IMR-90 (cell line): ENCODE measurements around the gene CHMP1A. TPM values are rescaled to one million over a fixed set of nuclear protein-coding genes. Genes with fewer than 3 reads are reported as not detected.

Source experiments
- ATAC-seq: fragments of 200-7000 bp; cut with Tn5 transposase; 2 replicates; pipeline ENCODE4 v1.9.1; 2020; ENCODE audit warnings: low read depth, mild to moderate bottlenecking, moderate library complexity
- BruUV-seq: library from RNA; stranded (reverse); fragments of 400-500 nt; replicated peaks from 2 replicates; lab custom pipeline; 2021; lab: Mats Ljungman, UMichigan
- CTCF ChIA-PET: fragments of 300-600 bp; formaldehyde crosslinking; extraction: SDS; loops from one replicate; lab custom pipeline; 2021; ENCODE audit warnings: antibody characterized with exemption; lab: Yijun Ruan, JAX
- POLR2A ChIA-PET: fragments of 300-600 bp; sonication (Branson Sonifier 250); formaldehyde crosslinking; loops from one replicate; lab custom pipeline; 2022; ENCODE audit warnings: antibody characterized with exemption; ENCODE audit not compliant: unreplicated experiment; lab: Charles Lee
- DNase-seq: peaks from one replicate; pipeline ENCODE4 v3.0.0; 2013
- H2AFZ ChIP-seq: replicated peaks from 2 replicates; pipeline ENCODE3; 2013; ENCODE audit warnings: low read length, mild to moderate bottlenecking; ENCODE audit not compliant: poor library complexity
- H2AK5ac ChIP-seq: 2 replicates; pipeline ENCODE4 v1.6.1; 2013; ENCODE audit warnings: low read depth, low read length, inconsistent platforms
- H2AK9ac ChIP-seq: replicated peaks from 2 replicates; pipeline ENCODE3; 2013; ENCODE audit warnings: mild to moderate bottlenecking, low read depth, low read length, moderate library complexity; ENCODE audit not compliant: poor library complexity
- H2BK120ac ChIP-seq: 2 replicates; pipeline ENCODE4 v1.6.1; 2013; ENCODE audit warnings: low read depth, low read length, inconsistent platforms
- H2BK15ac ChIP-seq: 3 replicates; pipeline ENCODE4 v1.6.1; 2013; ENCODE audit warnings: low read depth, low read length, inconsistent platforms
- H2BK20ac ChIP-seq: 2 replicates; pipeline ENCODE4 v1.6.1; 2013; ENCODE audit warnings: low read depth, mild to moderate bottlenecking, inconsistent platforms, low read length, moderate library complexity
- H2BK5ac ChIP-seq: 2 replicates; pipeline ENCODE4 v1.6.1; 2013; ENCODE audit warnings: mild to moderate bottlenecking, low read depth, low read length, inconsistent platforms; ENCODE audit not compliant: poor library complexity, severe bottlenecking
- H3K14ac ChIP-seq: replicated peaks from 2 replicates; pipeline ENCODE4 v1.6.1; 2013; ENCODE audit warnings: low read depth, low read length, inconsistent platforms
- H3K18ac ChIP-seq: 2 replicates; pipeline ENCODE4 v1.6.1; 2013; ENCODE audit warnings: low read depth, low read length, control low read depth
- H3K23ac ChIP-seq: 2 replicates; pipeline ENCODE4 v1.6.1; 2013; ENCODE audit warnings: low read depth, low read length, inconsistent platforms
- H3K27ac ChIP-seq: 2 replicates; pipeline ENCODE4 v1.5.1; 2013; ENCODE audit warnings: mild to moderate bottlenecking, control low read depth, low read length; ENCODE audit not compliant: insufficient read depth
- H3K27me3 ChIP-seq: 2 replicates; pipeline ENCODE4 v1.6.1; 2013; ENCODE audit warnings: low read length; ENCODE audit not compliant: control insufficient read depth, insufficient read depth
- H3K36me3 ChIP-seq: 2 replicates; pipeline ENCODE4 v1.6.1; 2013; ENCODE audit warnings: low read length, mixed read lengths; ENCODE audit not compliant: control insufficient read depth, insufficient read depth
- H3K4ac ChIP-seq: 2 replicates; pipeline ENCODE4 v1.6.1; 2013; ENCODE audit warnings: low read depth, low read length, inconsistent platforms
- H3K4me1 ChIP-seq: 2 replicates; pipeline ENCODE4 v1.6.1; 2013; ENCODE audit warnings: low read length, mixed read lengths; ENCODE audit not compliant: control insufficient read depth, insufficient read depth
- H3K4me2 ChIP-seq: 2 replicates; pipeline ENCODE4 v1.6.1; 2013; ENCODE audit warnings: low read depth, mild to moderate bottlenecking, control low read depth, low read length, moderate library complexity
- H3K4me3 ChIP-seq: 2 replicates; pipeline ENCODE4 v1.5.1; 2013; ENCODE audit warnings: low read depth, mild to moderate bottlenecking, control low read depth, low read length, moderate library complexity; ENCODE audit not compliant: insufficient read depth
- H3K56ac ChIP-seq: 2 replicates; pipeline ENCODE4 v1.6.1; 2013; ENCODE audit warnings: low read length, inconsistent platforms; ENCODE audit not compliant: insufficient read depth; ENCODE audit errors: extremely low read depth
- H3K79me1 ChIP-seq, 2 experiments: 2 replicates each; pipeline ENCODE4 v1.6.1; 2013; ENCODE audit warnings: low read length in 2 of 2, inconsistent platforms in 1 of 2, low read depth in 1 of 2
- H3K9ac ChIP-seq: 2 replicates; pipeline ENCODE4 v1.6.1; 2013; ENCODE audit warnings: low read depth, low read length, control low read depth
- H3K9me1 ChIP-seq: 2 replicates; pipeline ENCODE4 v1.6.1; 2013; ENCODE audit warnings: low read length, inconsistent platforms; ENCODE audit not compliant: insufficient read depth
- H3K9me3 ChIP-seq: 2 replicates; pipeline ENCODE4 v1.6.1; 2013; ENCODE audit warnings: low read length; ENCODE audit not compliant: control insufficient read depth, insufficient read depth
- H4K20me1 ChIP-seq: 2 replicates; pipeline ENCODE4 v1.6.1; 2013; ENCODE audit warnings: low read length, inconsistent platforms; ENCODE audit not compliant: insufficient read depth
- H4K5ac ChIP-seq: 2 replicates; pipeline ENCODE4 v1.6.1; 2013; ENCODE audit warnings: mild to moderate bottlenecking, low read depth, low read length, control low read depth
- H4K8ac ChIP-seq, 2 experiments: 2 replicates each; pipeline ENCODE4 v1.6.1; 2013; ENCODE audit warnings: low read depth in 2 of 2, low read length in 2 of 2, control low read depth in 1 of 2, inconsistent platforms in 1 of 2
- H4K91ac ChIP-seq: 2 replicates; pipeline ENCODE4 v1.6.1; 2013; ENCODE audit warnings: low read depth, low read length, inconsistent platforms; ENCODE audit not compliant: insufficient read depth
- CHD1 ChIP-seq: IDR thresholded peaks from 2 replicates; pipeline ENCODE4 v1.6.1; 2012; ENCODE audit warnings: low read depth, low read length, improper control_type of control experiment
- FOS ChIP-seq: fragments of 150-350 bp; IDR thresholded peaks from 2 replicates; pipeline ENCODE4 v1.6.1; 2016; ENCODE audit warnings: low read depth, low read length
- MAFK ChIP-seq: IDR thresholded peaks from 2 replicates; pipeline ENCODE4 v1.6.1; 2012; ENCODE audit warnings: low read depth, low read length, improper control_type of control experiment
- MAZ ChIP-seq: IDR thresholded peaks from 2 replicates; pipeline ENCODE4 v1.6.1; 2012; ENCODE audit warnings: low read depth, mild to moderate bottlenecking, low read length, improper control_type of control experiment, moderate library complexity, borderline replicate concordance
- MXI1 ChIP-seq: IDR thresholded peaks from 2 replicates; pipeline ENCODE4 v1.6.1; 2012; ENCODE audit warnings: low read depth, mild to moderate bottlenecking, low read length, moderate library complexity, borderline replicate concordance
- NFE2L2 ChIP-seq: fragments of 150-350 bp; IDR thresholded peaks from 2 replicates; pipeline ENCODE4 v1.6.1; 2016; ENCODE audit warnings: low read depth, mild to moderate bottlenecking, low read length
- POLR2A ChIP-seq: IDR thresholded peaks from 2 replicates; pipeline ENCODE4 v1.6.1; 2012; ENCODE audit warnings: mild to moderate bottlenecking, low read depth, low read length
- RAD21 ChIP-seq: IDR thresholded peaks from 2 replicates; pipeline ENCODE4 v1.6.1; 2012; ENCODE audit warnings: low read length, improper control_type of control experiment
- RFX5 ChIP-seq: IDR thresholded peaks from 2 replicates; pipeline ENCODE4 v1.8.0; 2012; ENCODE audit warnings: low read depth, mild to moderate bottlenecking, low read length, moderate library complexity
- SMC3 ChIP-seq: fragments of 150-350 bp; IDR thresholded peaks from 2 replicates; pipeline ENCODE4 v1.6.1; 2016; ENCODE audit warnings: low read depth, mild to moderate bottlenecking, antibody characterized with exemption, low read length, moderate library complexity
- WGBS, 2 experiments: methylation state at CpG; one replicate each; pipeline versions ENCODE4 v1.1.5 to v1.1.7; 2013; ENCODE audit warnings: missing lambda C conversion rate in 2 of 2; ENCODE audit not compliant: insufficient read length in 1 of 2; ENCODE audit errors: extremely low coverage in 2 of 2; 5-methylcytosine and 5-hydroxymethylcytosine counted together
- dilution Hi-C: fragments of 300-500 bp; cut with HindIII; formaldehyde crosslinking; loops from one replicate; pipeline ENCODE4 v1.14.3; 2018; ENCODE audit warnings: low sequenced_read_pairs; ENCODE audit not compliant: unreplicated experiment
- in situ Hi-C: fragments of 300-500 bp; cut with MboI; formaldehyde crosslinking; loops from 3 replicates; pipeline ENCODE4 v1.14.3; 2019; ENCODE audit warnings: low sequenced_read_pairs, inconsistent platforms, mixed read lengths
- intact Hi-C: fragments of 100-400 bp; cut with micrococcal nuclease; formaldehyde crosslinking; loops from 2 replicates; pipeline ENCODE4 v1.10.0; 2022
- polyA plus RNA-seq, 3 experiments: library from polyadenylated mRNA; depleted of rRNA; stranded (reverse); fragments of >200 nt; gene quantifications; 2 replicates each; pipeline ENCODE4 v1.2.3, GENCODE V29; 2012; ENCODE audit warnings: low replicate concordance in 1 of 3
- total RNA-seq: library from RNA; depleted of rRNA; stranded (reverse); fragments of >200 nt; gene quantifications from 2 replicates; pipeline ENCODE4 v1.2.3, GENCODE V29; 2012
- TF ChIP-seq, protein P1 (sequence below): fragments of 150-350 bp; IDR thresholded peaks from 2 replicates; pipeline ENCODE4 v1.6.1; 2016; ENCODE audit warnings: low read depth, mild to moderate bottlenecking, low read length, moderate library complexity, borderline replicate concordance
- TF ChIP-seq, protein P2 (sequence below): fragments of 150-350 bp; IDR thresholded peaks from 2 replicates; pipeline ENCODE4 v1.6.1; 2017; ENCODE audit warnings: mild to moderate bottlenecking, antibody characterized with exemption, low read length, low read depth

CHMP1A gene
- total and polyA plus RNA-seq, 2 of the 4 experiments (the other 2 are of a cell fraction), result 97.3 to 99.8 TPM

- ChIA-PET POLR2A (no interaction called here), CTCF (no interaction called here)
- Histone ChIP-seq H3K14ac (no peak overlapping the region), H3K79me1 (peaks cover 5 to 17% of the 10 kb centered on the region in 2 experiments; a peak in 3 of 4 replicates), H2AK5ac (no peak overlapping the region), H3K27ac (no peak overlapping the region), H3K18ac (no peak overlapping the region), H4K5ac (no peak overlapping the region), H4K20me1 (peaks cover 14% of the 10 kb centered on the region; the same call in 1 of the 2 replicates), H3K9me3 (no peaks in the 10 kb centered on the region), H3K4me3 (no peak overlapping the region), H3K27me3 (no peaks in the 10 kb centered on the region), H2BK5ac (no peak overlapping the region), H2AFZ (no peak overlapping the region), H2AK9ac (no peak overlapping the region), H3K9me1 (no peaks in the 10 kb centered on the region; the same call in 1 of the 2 replicates), H2BK20ac (no peak overlapping the region), H3K56ac (no peak overlapping the region), H2BK15ac (no peak overlapping the region), H3K23ac (no peak overlapping the region), H3K36me3 (peaks cover 49% of the 10 kb centered on the region), H3K9ac (no peak overlapping the region), H2BK120ac (no peak overlapping the region), H3K4ac (no peak overlapping the region), H4K91ac (no peak overlapping the region), H3K4me1 (no peaks in the 10 kb centered on the region), H4K8ac (no peak overlapping the region), H3K4me2 (no peak overlapping the region)
- WGBS, 2 experiments, result 98% methylated on average over 8 of the region's 22 CpGs; no CpG with 5 or more reads in 1 of the 2 experiments
- DNase-seq (no peak), ATAC-seq (no peak)
- TF ChIP-seq MAFK (no peak), CHD1 (no peak), NFE2L2 (no peak), MXI1 (no peak), FOS (no peak), RFX5 (no peak), MAZ (no peak), POLR2A (no peak), RAD21 (no peak), SMC3 (no peak)
- TF ChIP-seq, protein P1, sequence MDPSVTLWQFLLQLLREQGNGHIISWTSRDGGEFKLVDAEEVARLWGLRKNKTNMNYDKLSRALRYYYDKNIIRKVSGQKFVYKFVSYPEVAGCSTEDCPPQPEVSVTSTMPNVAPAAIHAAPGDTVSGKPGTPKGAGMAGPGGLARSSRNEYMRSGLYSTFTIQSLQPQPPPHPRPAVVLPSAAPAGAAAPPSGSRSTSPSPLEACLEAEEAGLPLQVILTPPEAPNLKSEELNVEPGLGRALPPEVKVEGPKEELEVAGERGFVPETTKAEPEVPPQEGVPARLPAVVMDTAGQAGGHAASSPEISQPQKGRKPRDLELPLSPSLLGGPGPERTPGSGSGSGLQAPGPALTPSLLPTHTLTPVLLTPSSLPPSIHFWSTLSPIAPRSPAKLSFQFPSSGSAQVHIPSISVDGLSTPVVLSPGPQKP, result no peak
- TF ChIP-seq, protein P2, sequence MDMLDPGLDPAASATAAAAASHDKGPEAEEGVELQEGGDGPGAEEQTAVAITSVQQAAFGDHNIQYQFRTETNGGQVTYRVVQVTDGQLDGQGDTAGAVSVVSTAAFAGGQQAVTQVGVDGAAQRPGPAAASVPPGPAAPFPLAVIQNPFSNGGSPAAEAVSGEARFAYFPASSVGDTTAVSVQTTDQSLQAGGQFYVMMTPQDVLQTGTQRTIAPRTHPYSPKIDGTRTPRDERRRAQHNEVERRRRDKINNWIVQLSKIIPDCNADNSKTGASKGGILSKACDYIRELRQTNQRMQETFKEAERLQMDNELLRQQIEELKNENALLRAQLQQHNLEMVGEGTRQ, result no peak
- dilution Hi-C loops (no loop called here), intact Hi-C loops (no loop called here), in situ Hi-C loops (no loop called here)
- BruUV-seq, result no TSS peak
Observed at GRCh38 chr16:89646270-89646669, 11.2 kb downstream of the CHMP1A start.
